HepG2 (cell line): Measurements from ENCODE around the gene MDP1. TPM values are rescaled to one million over a fixed set of nuclear protein-coding genes. Genes with fewer than 3 reads are reported as not detected.

Experiments used
- GTF3A ChIP-seq: sonication (generic); formaldehyde crosslinking; conservative IDR thresholded peaks from 2 replicates; pipeline ENCODE4 v1.4.0; 2020; ENCODE audit warnings: mild to moderate bottlenecking, missing genetic modification reagents
- HNF4G ChIP-seq, 2 experiments: sonication (generic) in 1 of 2; formaldehyde crosslinking in 1 of 2; IDR thresholded peaks; 2 replicates each; pipeline versions ENCODE4 v1.4.0 to v1.6.1; 2011 to 2020; ENCODE audit warnings: borderline replicate concordance in 2 of 2, low read depth in 2 of 2, mild to moderate bottlenecking in 2 of 2, low read length in 1 of 2, missing genetic modification reagents in 1 of 2, moderate library complexity in 1 of 2
- MBNL3 ChIP-seq: fragments of 250-450 bp; sonication (Bioruptor Pico); conservative IDR thresholded peaks from 2 replicates; pipeline ENCODE4 v1.8.0; 2022; ENCODE audit warnings: mild to moderate bottlenecking, inconsistent platforms
- PAWR ChIP-seq: sonication (generic); formaldehyde crosslinking; IDR thresholded peaks from 2 replicates; pipeline ENCODE4 v1.4.0; 2020; ENCODE audit warnings: missing genetic modification reagents, mild to moderate bottlenecking, borderline replicate concordance
- ZEB1 ChIP-seq: IDR thresholded peaks from 2 replicates; pipeline ENCODE4 v1.6.1; 2012; ENCODE audit warnings: mild to moderate bottlenecking, low read depth, inconsistent platforms; ENCODE audit not compliant: insufficient replicate concordance
- ZFP1 ChIP-seq: IDR thresholded peaks from 2 replicates; pipeline ENCODE4 v1.6.1; 2016
- ZNF430 ChIP-seq: sonication (generic); formaldehyde crosslinking; IDR thresholded peaks from 2 replicates; pipeline ENCODE4 v1.9.0; 2021; ENCODE audit warnings: mild to moderate bottlenecking, missing genetic modification reagents
- ZNF441 ChIP-seq: sonication (generic); formaldehyde crosslinking; IDR thresholded peaks from 2 replicates; pipeline ENCODE4 v1.7.0; 2021; ENCODE audit warnings: missing genetic modification reagents, borderline replicate concordance
- ZZZ3 ChIP-seq: sonication (generic); formaldehyde crosslinking; IDR thresholded peaks from 2 replicates; pipeline ENCODE4 v1.4.0; 2020; ENCODE audit warnings: missing genetic modification reagents, mild to moderate bottlenecking, borderline replicate concordance
- polyA plus RNA-seq, 8 experiments: library from polyadenylated mRNA; depleted of rRNA in 3 of 8; stranded (reverse) in 7 of 8; unstranded in 1 of 8; fragments of >200 nt; fragmentation: Illumina TruSeq in 4 of 8; extraction: Trizol in 4 of 8; gene quantifications; 2 replicates each; pipeline versions ENCODE4 v1.2.1 to v1.2.3, GENCODE V29; 2011 to 2016; ENCODE audit warnings: low read depth in 4 of 8, missing spikeins in 1 of 8, mixed read lengths in 1 of 8; ENCODE audit not compliant: insufficient read depth in 1 of 8
- total RNA-seq, 5 experiments: library from RNA; depleted of rRNA; stranded (reverse); fragments of >200 nt; fragmentation: Illumina TruSeq; extraction: Trizol; gene quantifications; 2 replicates each; pipeline ENCODE4 v1.2.3, GENCODE V29; 2016; ENCODE audit warnings: low read depth in 1 of 5
- TF ChIP-seq, protein P1 (sequence below), 2 experiments: sonication (generic) in 1 of 2; formaldehyde crosslinking in 1 of 2; IDR thresholded peaks; 2 replicates each; pipeline versions ENCODE4 v1.4.0 to v1.6.1; 2018 to 2020; ENCODE audit warnings: missing genetic modification reagents in 2 of 2, borderline replicate concordance in 1 of 2, low read depth in 1 of 2, mild to moderate bottlenecking in 1 of 2, missing biosample characterization in 1 of 2
- TF ChIP-seq, protein P2 (sequence below): sonication (generic); formaldehyde crosslinking; IDR thresholded peaks from 2 replicates; pipeline ENCODE4 v1.8.0; 2022; ENCODE audit warnings: missing genetic modification reagents, mild to moderate bottlenecking, moderate library complexity, borderline replicate concordance
- TF ChIP-seq, protein P3 (sequence below): IDR thresholded peaks from 2 replicates; pipeline ENCODE4 v1.6.1; 2012; ENCODE audit warnings: low read length, improper control_type of control experiment
- TF ChIP-seq, protein P4 (sequence below): sonication (generic); formaldehyde crosslinking; IDR thresholded peaks from 2 replicates; pipeline ENCODE4 v1.5.1; 2020; ENCODE audit warnings: missing genetic modification reagents, mild to moderate bottlenecking, borderline replicate concordance
- TF ChIP-seq, protein P5 (sequence below): IDR thresholded peaks from 2 replicates; pipeline ENCODE4 v1.6.1; 2018; ENCODE audit warnings: missing genetic modification reagents

MDP1 gene
- total and polyA plus RNA-seq, 2 of the 13 experiments (the other 11 are each of a cell fraction or from before 2014, with no cell fraction given), result 44.1 to 48.7 TPM

DNA sequence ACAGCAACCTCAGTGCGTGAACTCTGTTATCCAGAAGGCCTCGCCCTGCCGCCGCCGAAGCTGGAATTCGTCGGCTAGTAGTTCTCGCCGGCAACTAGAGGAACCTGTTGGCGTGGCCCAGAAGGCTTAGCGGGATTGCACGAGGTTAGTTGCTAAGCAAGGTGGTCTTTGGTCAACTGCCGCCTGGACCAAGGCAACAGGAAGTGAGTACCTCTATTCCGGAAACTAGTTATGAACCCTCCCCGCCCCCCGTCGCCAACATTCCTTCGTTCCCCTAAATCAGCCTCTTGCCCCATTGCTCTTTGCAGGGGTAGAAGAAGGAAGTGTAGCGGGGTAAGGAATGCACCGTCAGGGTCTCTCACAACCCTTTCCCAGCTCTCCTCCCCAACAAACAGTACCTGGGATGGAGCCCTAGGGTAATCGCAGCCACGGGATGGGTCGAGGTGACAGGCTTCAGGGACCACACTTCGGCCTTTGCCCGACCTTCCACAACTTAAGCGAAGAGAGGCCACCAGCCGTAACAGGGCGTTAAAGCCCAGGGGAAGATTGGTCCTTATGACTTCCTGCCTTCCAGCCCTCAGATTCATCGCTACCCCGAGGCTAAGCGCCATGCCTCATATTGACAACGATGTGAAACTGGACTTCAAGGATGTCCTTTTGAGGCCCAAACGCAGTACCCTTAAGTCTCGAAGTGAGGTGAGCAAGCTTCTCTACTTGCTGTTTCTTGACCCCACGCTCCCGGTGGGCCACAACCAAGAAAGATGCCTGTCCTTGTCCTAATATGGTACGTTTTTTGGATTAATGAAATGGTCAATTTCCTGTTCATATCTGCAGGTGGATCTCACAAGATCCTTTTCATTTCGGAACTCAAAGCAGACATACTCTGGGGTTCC, 17.0 kb upstream of the MDP1 start, which contains the start of gene GMPR2 (continued):
- TF ChIP-seq, protein P1, sequence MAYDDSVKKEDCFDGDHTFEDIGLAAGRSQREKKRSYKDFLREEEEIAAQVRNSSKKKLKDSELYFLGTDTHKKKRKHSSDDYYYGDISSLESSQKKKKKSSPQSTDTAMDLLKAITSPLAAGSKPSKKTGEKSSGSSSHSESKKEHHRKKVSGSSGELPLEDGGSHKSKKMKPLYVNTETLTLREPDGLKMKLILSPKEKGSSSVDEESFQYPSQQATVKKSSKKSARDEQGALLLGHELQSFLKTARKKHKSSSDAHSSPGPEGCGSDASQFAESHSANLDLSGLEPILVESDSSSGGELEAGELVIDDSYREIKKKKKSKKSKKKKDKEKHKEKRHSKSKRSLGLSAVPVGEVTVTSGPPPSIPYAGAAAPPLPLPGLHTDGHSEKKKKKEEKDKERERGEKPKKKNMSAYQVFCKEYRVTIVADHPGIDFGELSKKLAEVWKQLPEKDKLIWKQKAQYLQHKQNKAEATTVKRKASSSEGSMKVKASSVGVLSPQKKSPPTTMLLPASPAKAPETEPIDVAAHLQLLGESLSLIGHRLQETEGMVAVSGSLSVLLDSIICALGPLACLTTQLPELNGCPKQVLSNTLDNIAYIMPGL (CRISPR knock-in tag; IDR thresholded peaks at IDR 0.05; ENCODE audit: borderline replicate concordance in 1 of 2, low read depth in 1 of 2), result peak; percentile 69 to 82
- TF ChIP-seq, protein P2, sequence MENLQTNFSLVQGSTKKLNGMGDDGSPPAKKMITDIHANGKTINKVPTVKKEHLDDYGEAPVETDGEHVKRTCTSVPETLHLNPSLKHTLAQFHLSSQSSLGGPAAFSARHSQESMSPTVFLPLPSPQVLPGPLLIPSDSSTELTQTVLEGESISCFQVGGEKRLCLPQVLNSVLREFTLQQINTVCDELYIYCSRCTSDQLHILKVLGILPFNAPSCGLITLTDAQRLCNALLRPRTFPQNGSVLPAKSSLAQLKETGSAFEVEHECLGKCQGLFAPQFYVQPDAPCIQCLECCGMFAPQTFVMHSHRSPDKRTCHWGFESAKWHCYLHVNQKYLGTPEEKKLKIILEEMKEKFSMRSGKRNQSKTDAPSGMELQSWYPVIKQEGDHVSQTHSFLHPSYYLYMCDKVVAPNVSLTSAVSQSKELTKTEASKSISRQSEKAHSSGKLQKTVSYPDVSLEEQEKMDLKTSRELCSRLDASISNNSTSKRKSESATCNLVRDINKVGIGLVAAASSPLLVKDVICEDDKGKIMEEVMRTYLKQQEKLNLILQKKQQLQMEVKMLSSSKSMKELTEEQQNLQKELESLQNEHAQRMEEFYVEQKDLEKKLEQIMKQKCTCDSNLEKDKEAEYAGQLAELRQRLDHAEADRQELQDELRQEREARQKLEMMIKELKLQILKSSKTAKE, result 0 out of 2 replicates have a peak, but pooled peaks have one; percentile 29
- TF ChIP-seq MBNL3 (0 out of 2 replicates have a peak, but pooled peaks have one; percentile 9), ZZZ3 (CRISPR knock-in tag) (peak; percentile 61; the same call in 1 of the 2 replicates), ZEB1 (no peak), ZNF441 (CRISPR knock-in tag) (peak; percentile 31; the same call in 1 of the 2 replicates), HNF4G (IDR thresholded peaks at IDR 0.05; ENCODE audit: borderline replicate concordance, low read depth, low read length) (peak; percentile 64; the same call in 1 of the 2 replicates), HNF4G (CRISPR knock-in tag; IDR thresholded peaks at IDR 0.05; ENCODE audit: borderline replicate concordance, low read depth) (peak; percentile 54; the same call in 1 of the 2 replicates), ZNF430 (CRISPR knock-in tag) (peak; percentile 95; the same call in 1 of the 2 replicates), PAWR (CRISPR knock-in tag) (0 out of 2 replicates have a peak, but pooled peaks have one; percentile 72), GTF3A (CRISPR knock-in tag) (peak; percentile 68; the same call in 1 of the 2 replicates), ZFP1 (peak; percentile 19)
- TF ChIP-seq, protein P3, sequence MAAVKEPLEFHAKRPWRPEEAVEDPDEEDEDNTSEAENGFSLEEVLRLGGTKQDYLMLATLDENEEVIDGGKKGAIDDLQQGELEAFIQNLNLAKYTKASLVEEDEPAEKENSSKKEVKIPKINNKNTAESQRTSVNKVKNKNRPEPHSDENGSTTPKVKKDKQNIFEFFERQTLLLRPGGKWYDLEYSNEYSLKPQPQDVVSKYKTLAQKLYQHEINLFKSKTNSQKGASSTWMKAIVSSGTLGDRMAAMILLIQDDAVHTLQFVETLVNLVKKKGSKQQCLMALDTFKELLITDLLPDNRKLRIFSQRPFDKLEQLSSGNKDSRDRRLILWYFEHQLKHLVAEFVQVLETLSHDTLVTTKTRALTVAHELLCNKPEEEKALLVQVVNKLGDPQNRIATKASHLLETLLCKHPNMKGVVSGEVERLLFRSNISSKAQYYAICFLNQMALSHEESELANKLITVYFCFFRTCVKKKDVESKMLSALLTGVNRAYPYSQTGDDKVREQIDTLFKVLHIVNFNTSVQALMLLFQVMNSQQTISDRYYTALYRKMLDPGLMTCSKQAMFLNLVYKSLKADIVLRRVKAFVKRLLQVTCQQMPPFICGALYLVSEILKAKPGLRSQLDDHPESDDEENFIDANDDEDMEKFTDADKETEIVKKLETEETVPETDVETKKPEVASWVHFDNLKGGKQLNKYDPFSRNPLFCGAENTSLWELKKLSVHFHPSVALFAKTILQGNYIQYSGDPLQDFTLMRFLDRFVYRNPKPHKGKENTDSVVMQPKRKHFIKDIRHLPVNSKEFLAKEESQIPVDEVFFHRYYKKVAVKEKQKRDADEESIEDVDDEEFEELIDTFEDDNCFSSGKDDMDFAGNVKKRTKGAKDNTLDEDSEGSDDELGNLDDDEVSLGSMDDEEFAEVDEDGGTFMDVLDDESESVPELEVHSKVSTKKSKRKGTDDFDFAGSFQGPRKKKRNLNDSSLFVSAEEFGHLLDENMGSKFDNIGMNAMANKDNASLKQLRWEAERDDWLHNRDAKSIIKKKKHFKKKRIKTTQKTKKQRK, result no peak
- TF ChIP-seq, protein P4, sequence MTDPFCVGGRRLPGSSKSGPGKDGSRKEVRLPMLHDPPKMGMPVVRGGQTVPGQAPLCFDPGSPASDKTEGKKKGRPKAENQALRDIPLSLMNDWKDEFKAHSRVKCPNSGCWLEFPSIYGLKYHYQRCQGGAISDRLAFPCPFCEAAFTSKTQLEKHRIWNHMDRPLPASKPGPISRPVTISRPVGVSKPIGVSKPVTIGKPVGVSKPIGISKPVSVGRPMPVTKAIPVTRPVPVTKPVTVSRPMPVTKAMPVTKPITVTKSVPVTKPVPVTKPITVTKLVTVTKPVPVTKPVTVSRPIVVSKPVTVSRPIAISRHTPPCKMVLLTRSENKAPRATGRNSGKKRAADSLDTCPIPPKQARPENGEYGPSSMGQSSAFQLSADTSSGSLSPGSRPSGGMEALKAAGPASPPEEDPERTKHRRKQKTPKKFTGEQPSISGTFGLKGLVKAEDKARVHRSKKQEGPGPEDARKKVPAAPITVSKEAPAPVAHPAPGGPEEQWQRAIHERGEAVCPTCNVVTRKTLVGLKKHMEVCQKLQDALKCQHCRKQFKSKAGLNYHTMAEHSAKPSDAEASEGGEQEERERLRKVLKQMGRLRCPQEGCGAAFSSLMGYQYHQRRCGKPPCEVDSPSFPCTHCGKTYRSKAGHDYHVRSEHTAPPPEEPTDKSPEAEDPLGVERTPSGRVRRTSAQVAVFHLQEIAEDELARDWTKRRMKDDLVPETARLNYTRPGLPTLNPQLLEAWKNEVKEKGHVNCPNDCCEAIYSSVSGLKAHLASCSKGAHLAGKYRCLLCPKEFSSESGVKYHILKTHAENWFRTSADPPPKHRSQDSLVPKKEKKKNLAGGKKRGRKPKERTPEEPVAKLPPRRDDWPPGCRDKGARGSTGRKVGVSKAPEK (CRISPR knock-in tag), result no peak
- TF ChIP-seq, protein P5, sequence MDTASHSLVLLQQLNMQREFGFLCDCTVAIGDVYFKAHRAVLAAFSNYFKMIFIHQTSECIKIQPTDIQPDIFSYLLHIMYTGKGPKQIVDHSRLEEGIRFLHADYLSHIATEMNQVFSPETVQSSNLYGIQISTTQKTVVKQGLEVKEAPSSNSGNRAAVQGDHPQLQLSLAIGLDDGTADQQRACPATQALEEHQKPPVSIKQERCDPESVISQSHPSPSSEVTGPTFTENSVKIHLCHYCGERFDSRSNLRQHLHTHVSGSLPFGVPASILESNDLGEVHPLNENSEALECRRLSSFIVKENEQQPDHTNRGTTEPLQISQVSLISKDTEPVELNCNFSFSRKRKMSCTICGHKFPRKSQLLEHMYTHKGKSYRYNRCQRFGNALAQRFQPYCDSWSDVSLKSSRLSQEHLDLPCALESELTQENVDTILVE, result peak; percentile 48
